Muscle of arm (tissue), 12 donors: ENCODE measurements around the gene SINHCAF. TPM values are rescaled to one million over a fixed set of nuclear protein-coding genes. Genes with fewer than 3 reads are reported as not detected.
"Not testable (repeated sequence)": the region's sequence is repeated elsewhere in the genome, so short reads cannot be mapped to it uniquely, and the experiment has no call there.

Source experiments
- DNase-seq: peaks from one replicate; pipeline ENCODE4 v3.0.0-alpha.2; 2013
- polyA plus RNA-seq, 12 donors: library from polyadenylated mRNA; unstranded; fragments of 120-200 nt; gene quantifications; one replicate each; pipeline ENCODE4 v1.2.1, GENCODE V29; 2013; ENCODE audit not compliant: insufficient read length in 12 of 12

The SINHCAF gene
- polyA plus RNA-seq, 12 donors, result 25.2 to 75.4 (median 40.1) TPM; not detected in 1

DNA sequence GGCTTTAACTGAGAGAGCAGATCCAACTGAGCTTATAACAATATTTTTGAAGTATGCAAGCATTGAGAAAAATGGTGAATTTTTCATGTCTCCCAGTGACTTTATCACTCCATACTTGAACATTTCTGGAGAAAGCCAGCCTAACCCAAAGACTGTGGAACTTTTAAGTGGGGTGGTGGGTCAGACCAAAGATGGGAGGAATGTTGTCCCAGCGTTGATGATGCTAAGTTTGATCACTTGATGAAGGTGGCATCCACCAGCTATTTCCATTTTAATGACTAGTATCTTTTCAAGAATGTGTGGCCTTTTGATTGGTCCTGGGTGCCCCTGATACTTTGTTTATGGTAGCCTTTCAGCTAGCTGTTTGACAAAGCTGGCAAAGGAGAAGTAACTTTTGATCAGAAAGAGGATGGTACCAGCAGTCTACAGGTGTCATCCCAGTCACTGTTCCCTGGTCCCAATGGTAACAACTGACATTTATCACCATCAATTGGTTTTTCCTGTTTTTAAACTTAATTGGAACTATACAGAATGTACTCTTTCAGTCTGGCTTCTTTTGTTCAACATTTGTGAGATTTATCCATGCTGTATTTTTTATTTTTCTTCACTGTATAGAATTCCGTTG is 14.2 kb downstream of the SINHCAF start:
- no peak for DNase-seq

DNA sequence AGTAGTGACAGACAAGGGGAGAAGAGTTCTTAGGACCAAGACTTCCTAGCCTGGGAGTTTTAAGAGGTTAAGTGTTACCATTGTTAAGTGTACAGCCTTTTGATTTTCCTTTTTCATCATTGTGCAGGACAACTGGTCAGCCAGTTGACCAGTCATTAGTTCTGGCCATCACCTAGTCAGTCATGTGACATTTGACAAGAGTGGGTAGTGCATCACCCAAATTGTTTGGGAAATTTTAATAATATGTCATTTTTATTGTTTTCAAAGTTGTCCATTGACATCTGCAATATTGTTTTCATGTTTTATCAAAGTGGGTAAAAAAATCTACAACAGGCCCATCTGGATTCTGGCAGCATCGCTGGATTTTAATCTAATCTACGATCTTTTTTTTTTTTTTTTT is 15.5 kb downstream of the SINHCAF start:
- DNase-seq, result no peak

DNA sequence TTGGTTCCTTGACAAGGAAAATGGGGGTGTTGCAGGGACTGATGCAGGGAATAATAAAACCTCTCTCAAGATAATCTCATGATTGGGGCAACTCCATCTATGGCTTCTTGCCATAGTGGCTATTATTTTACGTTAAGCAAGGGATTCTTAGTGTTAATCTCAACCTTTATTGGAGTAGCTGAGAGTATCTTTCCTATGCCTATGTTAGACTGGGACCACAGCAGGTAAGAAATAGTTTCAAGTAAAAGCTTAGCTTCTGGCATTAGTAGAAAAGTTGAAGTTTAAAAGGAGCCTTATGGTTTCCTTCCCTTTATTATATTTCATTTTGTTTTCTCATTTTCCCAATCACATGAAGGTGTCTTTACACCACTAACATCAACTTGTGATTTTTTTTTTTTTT is 16.7 kb downstream of the SINHCAF start:
- DNase-seq, result no peak

DNA sequence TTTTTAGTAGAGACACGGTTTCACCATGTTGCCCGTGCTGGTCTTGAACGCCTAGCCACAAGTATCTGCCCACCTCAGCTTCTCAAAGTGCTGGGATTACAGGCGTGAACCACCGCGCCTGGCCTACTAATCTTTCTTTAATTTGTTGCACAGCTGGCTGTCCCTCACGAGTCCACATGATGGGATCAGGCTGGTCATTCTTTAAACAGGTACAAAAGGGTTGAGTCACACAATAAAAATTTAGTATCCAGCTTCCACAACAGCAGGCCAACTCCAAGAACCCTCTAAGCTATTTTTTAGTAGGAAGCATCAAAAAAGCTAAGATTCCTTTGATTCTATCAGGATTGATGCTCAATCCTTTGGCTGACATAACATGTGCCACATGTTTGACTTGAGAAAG is 17.8 kb downstream of the SINHCAF start:
- no peak for DNase-seq

DNA sequence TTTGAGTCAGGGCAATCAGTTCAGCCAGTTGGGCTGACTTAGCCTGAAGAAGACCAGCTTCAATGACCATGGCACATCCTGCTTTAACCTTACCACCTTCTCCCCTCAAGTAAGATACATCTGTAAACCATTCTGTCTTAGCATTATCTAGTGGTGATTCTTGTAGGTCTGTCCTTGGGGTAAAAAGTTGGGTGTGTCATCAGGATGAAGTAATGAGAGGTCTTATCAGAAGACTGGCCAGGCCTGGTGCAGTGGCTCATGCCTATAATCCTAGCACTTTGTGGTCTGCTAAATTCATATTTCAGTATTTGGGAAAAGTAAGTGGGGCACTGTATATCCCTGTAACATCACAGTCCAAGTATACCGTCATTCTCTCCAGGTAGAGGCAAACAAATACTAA is 19.1 kb downstream of the SINHCAF start:
- DNase-seq, result no peak

DNA sequence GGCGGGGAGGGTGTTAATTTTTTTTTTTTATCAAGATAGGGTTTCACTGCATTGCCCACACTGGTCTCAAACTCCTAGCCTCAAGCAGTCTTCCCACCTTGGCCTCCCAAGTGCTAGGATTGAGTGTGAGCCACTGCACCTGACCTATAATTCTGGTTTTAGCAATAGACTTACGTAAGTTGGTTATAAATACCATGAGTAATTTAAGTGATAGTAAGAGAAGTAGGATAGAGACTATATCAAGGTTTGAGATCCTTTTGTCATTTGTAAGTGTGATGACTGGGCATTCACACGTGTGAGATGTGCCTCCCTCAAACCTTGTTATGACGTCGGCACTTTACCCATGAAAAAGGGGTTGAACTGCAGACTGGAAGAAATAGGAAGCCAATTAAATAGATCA is 22.5 kb downstream of the SINHCAF start:
- no peak for DNase-seq

DNA sequence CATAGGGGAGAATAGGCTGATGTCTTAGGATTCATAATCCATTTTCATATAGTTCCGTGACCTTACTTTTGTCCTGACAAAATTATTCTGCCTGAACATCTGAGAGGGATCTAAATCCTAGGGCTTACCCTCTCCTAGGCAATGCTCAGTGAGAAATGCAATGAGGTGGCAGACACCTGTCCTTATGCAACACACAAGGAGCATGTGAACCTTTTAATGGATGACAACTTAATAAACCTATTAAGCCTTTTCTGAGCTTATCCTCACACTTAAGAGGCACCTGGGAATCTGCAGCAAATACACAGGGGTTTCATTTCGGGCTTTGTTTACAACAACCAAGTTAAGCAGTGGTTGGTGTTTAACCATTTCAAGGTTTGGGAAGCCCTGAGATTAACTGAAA is 24.6 kb downstream of the SINHCAF start:
- no peak for DNase-seq

DNA sequence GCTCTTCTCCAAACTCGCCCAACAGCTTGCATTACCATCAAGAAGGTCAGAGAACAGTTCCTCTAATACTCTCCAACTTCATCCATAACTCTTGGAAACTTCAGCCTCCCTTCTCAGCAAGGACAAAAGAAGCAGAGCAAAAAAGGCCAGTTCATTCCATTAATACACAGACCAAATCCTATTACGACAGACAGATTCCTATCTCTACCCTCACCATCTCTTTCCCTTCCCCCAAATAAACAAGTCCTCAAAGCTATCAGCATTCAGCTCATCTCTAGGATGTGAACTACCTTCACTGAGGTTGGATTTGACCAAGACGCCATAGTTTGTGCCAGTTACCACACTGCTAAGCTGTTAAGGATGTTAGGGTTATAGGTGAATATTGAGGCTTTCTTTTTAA is 25.2 kb downstream of the SINHCAF start:
- no peak for DNase-seq

DNA sequence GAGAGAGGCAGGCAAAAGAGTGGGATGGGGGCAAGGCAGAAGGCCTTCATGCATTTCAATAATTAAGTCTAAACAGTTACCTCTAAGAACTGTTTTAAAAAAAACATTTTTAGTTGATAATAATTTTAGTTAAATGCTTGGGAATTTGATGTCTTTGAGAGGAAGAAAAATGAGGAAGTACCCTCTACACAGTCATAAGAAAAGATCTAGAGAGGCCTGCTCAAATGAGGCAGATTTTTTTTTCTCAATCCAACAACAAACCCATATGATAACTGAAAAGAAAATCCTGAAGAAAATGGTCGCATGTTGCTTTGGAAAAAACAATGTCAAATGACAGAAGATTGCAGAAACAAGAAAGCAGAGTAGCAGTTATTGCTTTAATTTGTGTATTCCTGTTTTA is 25.6 kb downstream of the SINHCAF start:
- DNase-seq, result no peak

DNA sequence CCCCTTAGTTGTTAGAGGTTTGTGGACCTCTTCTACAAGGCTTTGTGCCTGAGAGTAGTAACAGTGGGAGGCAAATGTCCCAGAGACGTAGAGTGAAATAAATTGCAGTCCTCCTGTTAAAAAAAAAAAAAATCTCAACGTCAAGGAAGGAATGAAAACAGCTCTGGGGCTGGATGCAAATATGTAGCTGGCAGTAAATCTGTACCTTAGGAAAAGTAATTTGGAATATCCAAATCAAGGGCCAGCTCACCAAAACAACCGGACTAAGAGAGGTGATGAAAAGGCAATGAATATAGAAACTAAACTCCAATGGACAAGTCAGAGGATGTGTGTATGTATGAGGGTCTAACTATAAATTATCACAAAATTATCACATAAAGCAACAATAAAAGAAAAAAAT is 27.0 kb downstream of the SINHCAF start:
- no peak for DNase-seq

DNA sequence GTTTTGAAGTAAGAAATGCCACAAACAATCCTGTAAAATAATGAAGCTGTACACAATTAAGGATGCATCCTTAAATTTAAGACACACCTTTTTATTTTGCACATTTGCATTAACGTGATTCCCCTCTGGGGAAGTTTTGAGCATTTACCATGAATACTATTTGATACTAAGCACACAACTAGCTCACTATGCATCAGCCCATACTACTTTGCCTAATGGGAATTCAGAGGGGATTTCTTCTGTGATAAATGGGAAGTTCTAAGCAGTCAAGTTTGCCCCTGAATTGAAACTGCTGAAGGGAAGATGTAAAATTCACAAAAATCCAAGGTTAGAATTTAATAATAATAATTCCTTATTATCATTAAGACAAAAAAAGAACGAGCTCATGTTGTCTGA is 27.4 kb downstream of the SINHCAF start:
- no peak for DNase-seq

DNA sequence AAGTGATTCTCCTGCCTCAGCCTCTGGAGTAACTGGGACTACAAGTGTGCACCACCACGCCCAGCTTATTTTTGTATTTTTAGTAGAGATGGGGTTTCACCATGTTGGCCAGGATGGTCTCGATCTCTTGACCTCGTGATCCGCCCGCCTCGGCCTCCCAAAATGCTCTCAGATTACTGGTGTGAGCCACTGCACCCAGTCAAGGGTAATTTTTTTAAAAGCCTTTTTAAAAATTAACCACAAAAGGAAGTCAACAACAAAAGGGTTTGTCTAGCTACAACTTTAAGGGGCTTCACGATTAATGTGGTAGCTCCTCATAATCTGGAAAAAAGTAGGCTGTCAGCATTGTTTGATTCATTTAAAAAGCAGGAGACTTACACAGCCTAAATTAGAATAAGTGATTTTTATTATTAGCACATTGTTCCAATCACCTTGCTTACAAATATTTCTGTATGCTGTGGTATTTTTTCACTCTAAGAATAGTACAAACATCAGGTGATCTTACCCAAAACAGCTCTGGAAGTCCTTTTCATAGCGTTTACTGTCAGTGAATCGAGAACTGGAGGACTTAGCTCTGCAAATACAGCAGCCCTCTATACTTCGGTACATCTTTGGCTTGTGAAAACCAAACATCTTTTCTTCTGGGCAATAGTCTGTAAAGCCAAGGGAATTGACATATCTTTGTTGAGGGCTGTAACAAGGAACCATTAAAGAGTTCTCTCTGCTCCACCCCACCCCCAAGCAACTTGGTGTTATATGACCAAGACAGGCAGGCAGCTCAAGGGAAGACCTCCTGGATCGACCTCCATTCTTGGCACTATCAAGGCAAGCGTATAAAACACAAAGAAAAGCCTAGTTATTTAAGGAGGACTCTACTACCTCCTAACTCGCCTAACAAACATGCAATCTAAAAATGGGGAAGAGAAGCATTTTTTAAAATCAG is 28.1 kb downstream of the SINHCAF start:
- no peak for DNase-seq

DNA sequence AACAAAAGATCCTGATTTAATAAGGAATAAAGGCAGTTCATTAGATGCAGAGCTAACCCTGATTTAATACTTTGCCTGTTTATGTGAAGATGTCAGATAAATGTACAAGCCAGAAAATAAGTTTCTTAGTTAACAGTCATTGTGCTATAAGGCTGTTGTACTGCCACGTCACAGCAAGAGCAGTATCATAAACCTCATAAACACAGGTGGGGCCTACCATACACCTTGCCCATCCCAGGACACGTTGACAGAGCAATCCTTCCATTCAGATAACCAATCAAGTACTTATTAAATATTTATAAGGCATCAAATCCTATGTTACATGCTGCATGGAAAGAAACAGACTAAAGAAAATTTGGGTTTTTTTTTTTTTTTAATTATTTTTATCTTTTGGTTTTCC is 36.5 kb downstream of the SINHCAF start:
- no peak for DNase-seq

DNA sequence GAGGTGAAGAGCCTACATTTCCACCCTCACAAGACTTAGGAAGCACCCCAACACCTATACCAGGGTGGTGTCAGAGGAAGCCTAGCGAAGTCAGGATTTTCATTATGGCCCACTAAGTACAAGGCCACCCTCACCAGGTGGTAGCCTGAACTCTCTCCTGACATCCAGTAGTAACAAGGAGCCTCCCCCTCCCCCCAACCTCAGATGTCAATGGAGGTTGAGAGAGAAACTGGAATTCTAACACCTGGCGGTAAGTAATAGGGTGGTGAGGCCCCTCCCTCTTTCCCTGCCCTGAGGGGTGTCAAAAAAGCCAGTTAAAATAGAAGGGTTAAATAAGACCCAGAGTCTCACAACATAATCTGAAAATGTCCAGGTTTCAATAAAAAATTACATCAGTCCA is 37.6 kb downstream of the SINHCAF start:
- no peak for DNase-seq

DNA sequence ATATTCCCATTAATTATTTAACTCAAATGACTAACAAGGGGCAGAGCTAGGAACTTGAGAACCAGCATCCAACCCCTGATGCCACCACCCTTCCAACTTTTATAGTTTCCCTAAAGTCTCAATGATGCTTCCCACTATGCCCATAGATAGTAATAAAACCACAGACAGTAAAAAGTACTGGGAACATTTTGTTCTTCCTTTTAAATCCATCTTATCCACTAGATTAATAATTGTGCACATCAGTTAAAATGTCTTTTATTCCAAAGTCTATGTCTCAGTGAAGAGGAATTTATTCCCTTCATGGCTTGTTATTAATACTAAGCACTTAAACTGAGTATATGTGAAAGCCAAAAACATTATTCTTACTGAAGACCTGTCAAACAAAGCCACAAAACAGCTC is 45.8 kb downstream of the SINHCAF start:
- DNase-seq, result no peak

DNA sequence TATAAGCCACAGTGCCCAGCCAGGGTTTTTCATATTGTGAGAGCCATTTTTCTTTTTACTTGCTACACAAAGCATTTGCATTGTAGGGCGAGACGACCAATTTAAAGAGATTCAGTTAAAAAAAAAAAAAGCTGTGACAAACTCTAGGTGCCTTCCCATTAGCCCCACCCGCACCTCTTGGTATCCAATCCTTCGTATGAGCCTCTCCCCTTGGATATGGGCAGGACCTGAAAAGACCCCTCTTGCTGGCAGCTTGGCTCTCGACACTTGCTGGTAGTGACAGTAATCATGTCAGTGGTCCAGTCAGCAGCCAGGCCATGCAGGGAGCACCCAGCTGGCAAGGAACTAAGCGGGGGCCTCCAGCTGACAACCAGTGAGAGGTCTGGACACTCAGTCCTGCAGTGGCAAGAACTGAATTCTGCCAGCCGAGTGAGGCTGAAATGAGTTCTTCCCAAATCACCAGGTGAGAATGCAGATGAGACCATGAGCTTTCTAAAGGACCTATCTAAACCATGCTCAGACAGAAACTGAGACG is 46.5 kb downstream of the SINHCAF start:
- no peak for DNase-seq

DNA sequence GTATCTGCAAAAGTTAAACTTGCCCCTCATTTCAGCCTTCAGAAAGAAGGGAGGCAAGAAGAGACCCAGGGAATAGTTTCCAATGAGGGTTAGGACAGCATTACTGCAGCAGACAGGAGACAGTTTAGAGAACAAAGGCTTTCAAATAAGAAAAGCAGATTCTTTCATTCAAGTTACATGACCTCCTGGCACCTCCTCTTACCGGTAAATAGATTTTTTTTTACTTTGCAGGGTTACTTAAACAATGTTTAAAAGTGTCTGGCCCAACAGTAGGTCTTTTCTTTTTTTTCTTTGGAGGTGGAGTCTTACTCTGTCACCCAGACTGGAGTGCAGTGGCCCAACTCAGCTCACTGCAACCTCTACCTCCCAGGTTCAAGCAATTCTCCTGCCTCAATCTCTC is 47.1 kb downstream of the SINHCAF start:
- DNase-seq, result no peak

DNA sequence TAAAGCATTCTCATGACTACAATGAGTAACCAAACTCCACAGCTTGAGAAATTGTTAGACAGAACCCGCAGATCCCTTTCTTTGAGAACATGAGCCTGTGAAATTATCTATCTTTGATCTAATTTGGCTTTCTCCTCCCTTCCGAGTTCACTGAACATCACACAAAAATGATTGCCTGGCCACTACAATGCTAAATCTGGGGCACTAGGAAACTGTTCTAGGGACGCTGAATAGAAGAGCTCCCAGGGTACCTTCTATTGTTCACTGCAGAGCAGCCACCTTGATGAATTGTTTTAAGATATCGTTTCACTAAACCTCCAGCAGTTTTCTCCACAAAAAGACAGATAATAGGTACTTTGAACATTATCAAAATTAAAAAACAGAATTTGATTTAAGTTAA is 47.5 kb downstream of the SINHCAF start:
- DNase-seq, result no peak

DNA sequence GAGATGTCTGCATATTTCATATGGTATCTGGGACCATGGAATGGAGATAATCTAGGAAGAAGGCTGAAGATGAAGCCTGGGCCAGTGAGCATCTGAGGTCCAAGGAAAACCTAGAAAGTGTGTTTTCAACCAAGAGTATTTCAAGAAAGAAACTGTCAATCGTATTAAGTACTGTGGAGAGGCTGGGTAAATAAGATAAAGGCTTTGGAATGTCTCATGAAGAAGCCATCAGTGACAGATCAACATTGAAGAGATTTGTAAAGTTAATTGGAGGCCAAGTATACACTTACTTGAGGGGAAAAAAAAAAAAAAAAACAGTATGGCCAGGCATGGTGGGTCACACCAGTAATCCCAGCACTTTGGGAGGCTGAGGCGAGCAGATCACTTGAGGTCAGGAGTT is 48.9 kb downstream of the SINHCAF start:
- DNase-seq, result no peak

DNA sequence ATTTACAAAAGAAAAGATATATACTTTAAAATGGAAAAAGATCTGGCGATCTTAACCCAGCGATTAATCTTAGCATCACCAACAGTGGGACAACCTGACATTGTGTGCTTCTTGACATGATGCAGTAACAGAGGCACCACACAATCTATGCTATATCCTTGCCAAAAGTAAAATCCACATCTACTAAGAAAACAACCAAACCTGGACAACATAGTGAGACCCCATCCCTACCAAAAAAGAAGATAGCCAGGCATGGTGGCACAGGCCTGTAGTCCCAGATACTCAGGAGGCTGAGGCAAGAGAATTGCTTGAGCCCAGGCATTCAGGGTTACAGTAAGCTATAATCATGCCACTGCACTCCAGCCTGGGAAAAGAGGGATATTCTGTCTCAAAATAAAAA is 50.5 kb downstream of the SINHCAF start:
- no peak for DNase-seq

DNA sequence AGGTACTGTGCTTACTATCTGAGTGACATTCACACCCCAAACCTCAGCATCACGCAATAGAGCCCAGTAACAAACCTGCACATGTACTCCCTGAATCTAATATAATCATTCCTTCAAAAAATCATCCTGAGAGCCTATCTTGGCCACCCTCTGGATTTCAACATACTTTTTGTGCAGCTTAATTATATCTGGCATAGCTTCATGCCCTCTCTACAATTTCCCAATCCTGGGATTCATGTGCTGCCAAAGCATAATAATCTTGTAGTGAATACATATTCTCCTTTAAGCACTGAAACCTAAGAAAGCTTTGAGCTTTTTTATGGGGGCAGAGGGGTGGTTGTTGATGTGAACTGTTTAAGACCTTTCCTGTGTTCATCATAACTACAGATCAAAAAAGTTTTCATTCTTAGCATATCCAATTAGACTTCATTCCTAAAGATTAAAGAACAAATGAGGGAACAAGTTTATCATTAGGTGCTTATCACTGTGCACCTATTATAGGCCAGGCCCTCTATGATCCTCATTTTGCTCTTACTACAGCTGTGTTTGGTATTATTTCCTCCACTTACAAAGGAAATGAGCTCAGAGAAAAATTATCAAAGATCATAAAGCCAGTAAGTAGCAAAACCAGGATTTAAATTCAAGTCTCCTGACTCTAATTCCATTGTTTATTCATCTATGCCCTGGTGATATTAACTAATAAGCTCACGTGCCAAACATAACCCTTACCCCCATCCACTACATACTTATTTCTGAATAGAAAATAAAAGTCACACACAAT is 51.2 kb downstream of the SINHCAF start:
- DNase-seq, result no peak

DNA sequence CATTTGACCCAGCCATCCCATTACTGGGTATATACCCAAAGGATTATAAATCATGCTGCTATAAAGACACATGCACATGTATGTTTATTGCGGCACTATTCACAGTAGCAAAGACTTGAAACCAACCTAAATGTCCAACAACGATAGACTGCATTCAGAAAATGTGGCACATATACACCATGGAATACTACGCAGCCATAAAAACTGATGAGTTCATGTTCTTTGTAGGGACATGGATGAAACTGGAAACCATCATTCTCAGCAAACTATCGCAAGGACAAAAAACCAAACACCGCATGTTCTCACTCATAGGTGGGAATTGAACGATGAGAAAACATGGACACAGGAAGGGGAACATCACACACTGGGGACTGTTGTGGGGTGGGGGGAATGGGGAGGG is 52.2 kb downstream of the SINHCAF start:
- not testable (repeated sequence) for DNase-seq
